B cell (primary cell): ENCODE results near the gene EXOC3L2. TPM values are rescaled to one million over a fixed set of nuclear protein-coding genes. Genes with fewer than 3 reads are reported as not detected.

Source experiments
- ATAC-seq: fragments of 200-7000 bp; cut with Tn5 transposase; one replicate; pipeline ENCODE4 v1.10.0; 2021; ENCODE audit warnings: low read depth, mild to moderate bottlenecking, moderate number of reproducible peaks, moderate library complexity
- CTCF ChIA-PET: fragments of 350-600 bp; sonication (Branson Sonifier 250); formaldehyde crosslinking; loops from one replicate; lab custom pipeline; 2021; ENCODE audit warnings: antibody characterized with exemption, inconsistent platforms; lab: Charles Lee
- POLR2A ChIA-PET: fragments of 350-600 bp; sonication (Branson Sonifier 250); formaldehyde crosslinking; loops from one replicate; lab custom pipeline; 2021; ENCODE audit warnings: antibody characterized with exemption; lab: Charles Lee
- DNase-seq: peaks from one replicate; pipeline ENCODE4 v3.0.0; 2013
- H2AFZ ChIP-seq: 2 replicates; pipeline ENCODE4 v1.6.1; 2012; ENCODE audit warnings: mild to moderate bottlenecking, low read depth, low read length; ENCODE audit not compliant: insufficient read depth, poor library complexity, severe bottlenecking
- H3K27ac ChIP-seq, 2 donors: 1 replicate in 1 of 2; 2 replicates in 1 of 2; pipeline ENCODE4 v1.5.1; 2012 to 2013; ENCODE audit warnings: low read length in 2 of 2, mild to moderate bottlenecking in 2 of 2, moderate library complexity in 1 of 2
- H3K27me3 ChIP-seq, 4 experiments: fragments of 200-600 bp in 1 of 4; sonication (generic) in 1 of 4; replicated peaks in 1 of 4; 1 replicate in 2 of 4; 2 replicates in 2 of 4; pipeline versions ENCODE4 v1.6.1 to v1.7.0; 2013 to 2016; ENCODE audit warnings: low read length in 3 of 4, mild to moderate bottlenecking in 2 of 4, mixed read lengths in 1 of 4, moderate library complexity in 1 of 4; ENCODE audit not compliant: insufficient read depth in 4 of 4, control insufficient read depth in 3 of 4; ENCODE audit errors: control extremely low read depth in 1 of 4
- H3K36me3 ChIP-seq, 2 experiments: replicated peaks in 1 of 2; 1 replicate in 1 of 2; 2 replicates in 1 of 2; pipeline versions ENCODE4 v1.6.1 to v1.7.1; 2013; ENCODE audit warnings: low read length in 1 of 2; ENCODE audit not compliant: insufficient read depth in 2 of 2, control insufficient read depth in 1 of 2; ENCODE audit errors: control extremely low read depth in 1 of 2, extremely low read depth in 1 of 2
- H3K4me1 ChIP-seq, 2 donors: fragments of 200-600 bp in 1 of 2; sonication (generic) in 1 of 2; 1 replicate in 1 of 2; 2 replicates in 1 of 2; pipeline versions ENCODE4 v1.5.1 to v1.6.1; 2013 to 2017; ENCODE audit warnings: low read length in 2 of 2; ENCODE audit not compliant: control insufficient read depth in 2 of 2, insufficient read depth in 2 of 2
- H3K4me2 ChIP-seq: replicated peaks from 2 replicates; pipeline ENCODE3; 2012; ENCODE audit warnings: mild to moderate bottlenecking, low read depth, low read length; ENCODE audit not compliant: poor library complexity, severe bottlenecking
- H3K4me3 ChIP-seq, 5 experiments: fragments of 200-600 bp in 1 of 5; sonication (generic) in 1 of 5; 1 replicate in 3 of 5; 2 replicates in 2 of 5; pipeline versions ENCODE4 v1.5.1 to v1.7.0; 2011 to 2016; ENCODE audit warnings: low read length in 4 of 5, mild to moderate bottlenecking in 4 of 5, low read depth in 2 of 5, control low read depth in 1 of 5, moderate library complexity in 1 of 5; ENCODE audit not compliant: insufficient read depth in 1 of 5; ENCODE audit errors: control extremely low read depth in 1 of 5, extremely low read depth in 1 of 5
- H3K79me2 ChIP-seq: fragments of 200-600 bp; sonication (generic); one replicate; pipeline ENCODE4 v1.6.0; 2016; ENCODE audit warnings: low read length; ENCODE audit not compliant: control insufficient read depth, insufficient read depth
- H3K9ac ChIP-seq: fragments of 200-600 bp; sonication (generic); 2 replicates; pipeline ENCODE4 v1.6.1; 2017; ENCODE audit warnings: mild to moderate bottlenecking, low read length, moderate library complexity
- H3K9me3 ChIP-seq, 3 donors: one replicate each; pipeline versions ENCODE4 v1.6.1 to v1.7.1; 2013; ENCODE audit warnings: low read length in 2 of 3; ENCODE audit not compliant: control insufficient read depth in 2 of 3, insufficient read depth in 1 of 3; ENCODE audit errors: control extremely low read depth in 1 of 3
- H4K20me1 ChIP-seq: 2 replicates; pipeline ENCODE4 v1.6.0; 2012; ENCODE audit warnings: mild to moderate bottlenecking, low read length; ENCODE audit not compliant: insufficient read depth, control insufficient read depth, poor library complexity, severe bottlenecking
- H3K27ac Mint-ChIP-seq: one replicate; pipeline ENCODE4 v1.8.0; 2021; ENCODE audit warnings: mixed read lengths
- H3K27me3 Mint-ChIP-seq: one replicate; pipeline ENCODE4 v1.8.0; 2021; ENCODE audit warnings: mixed read lengths
- H3K4me1 Mint-ChIP-seq: one replicate; pipeline ENCODE4 v1.8.0; 2021; ENCODE audit warnings: mixed read lengths
- H3K4me3 Mint-ChIP-seq: one replicate; pipeline ENCODE4 v1.8.0; 2021; ENCODE audit warnings: mixed read lengths
- H3K9me3 Mint-ChIP-seq: one replicate; pipeline ENCODE4 v1.8.0; 2022; ENCODE audit warnings: mixed read lengths; ENCODE audit not compliant: insufficient read depth
- CTCF ChIP-seq: fragments of 200-600 bp; IDR thresholded peaks from one replicate; pipeline ENCODE4 v1.8.0; 2022; ENCODE audit warnings: antibody characterized with exemption, mild to moderate bottlenecking
- EZH2 ChIP-seq: IDR thresholded peaks from 2 replicates; pipeline ENCODE4 v1.6.1; 2012; ENCODE audit warnings: borderline replicate concordance, low read depth, mild to moderate bottlenecking, moderate library complexity, low read length; ENCODE audit not compliant: insufficient read depth, poor library complexity, severe bottlenecking
- WGBS: methylation state at CpG from one replicate; pipeline ENCODE4 v1.1.5; 2013; ENCODE audit warnings: missing lambda C conversion rate; ENCODE audit not compliant: insufficient coverage; 5-methylcytosine and 5-hydroxymethylcytosine counted together
- intact Hi-C: fragments of 100-400 bp; cut with micrococcal nuclease; formaldehyde crosslinking; loops from one replicate; pipeline ENCODE4 v1.10.0; 2022
- polyA minus RNA-seq: library from RNA; depleted of rRNA, polyadenylated mRNA; stranded (reverse); fragments of >200 nt; gene quantifications from 2 replicates; pipeline ENCODE4 v1.2.3, GENCODE V29; 2012
- polyA plus RNA-seq: library from polyadenylated mRNA; depleted of rRNA; stranded (reverse); fragments of >200 nt; gene quantifications from 2 replicates; pipeline ENCODE4 v1.2.3, GENCODE V29; 2012
- total RNA-seq, 2 donors: library from RNA; stranded (reverse); fragments of 120-200 nt in 1 of 2; gene quantifications; 1 replicate in 1 of 2; 2 replicates in 1 of 2; pipeline versions ENCODE4 v1.2.3 to v1.2.4, GENCODE V29; 2013 to 2022

The EXOC3L2 gene
- total RNA-seq = not detected in 2 replicates
- 0.16 TPM for total RNA-seq (2013)
- not detected in 2 replicates for polyA plus RNA-seq
- polyA minus RNA-seq = 0.51 TPM in 1 of 2 replicates, not detected in the other

- H3K9me3 ChIP-seq = no peaks in the 10 kb centered on the region
- no peaks in the 10 kb centered on the region for H4K20me1 ChIP-seq
- 81% methylated on average over 14 of the region's 17 CpGs for WGBS
- Mint-ChIP-seq H3K4me1 (peaks cover 5% of the 10 kb centered on the region), H3K27me3 (peaks cover 11% of the 10 kb centered on the region), H3K4me3 (no peak within 1 kb of the TSS), H3K27ac (no peak within 1 kb of the TSS), H3K9me3 (no peaks in the 10 kb centered on the region)
- peaks cover under 1 to 9% of the 10 kb centered on the region in 2 donors for H3K4me1 ChIP-seq
- H3K27me3 ChIP-seq = no peaks in the 10 kb centered on the region
- CTCF ChIA-PET = no interaction called here
- no peak within 1 kb of the TSS for H2AFZ ChIP-seq
- DNase-seq (no peak), ATAC-seq (no peak)
- no peaks in the 10 kb centered on the region for H3K36me3 ChIP-seq
- POLR2A ChIA-PET = no interaction called here
- H3K9ac ChIP-seq = no peak within 1 kb of the TSS
- H3K4me2 ChIP-seq = no peak within 1 kb of the TSS
- no peak within 1 kb of the TSS for H3K4me3 ChIP-seq
- intact Hi-C loops = loop anchor here (10.0 kb wide), 2 partner anchors 239 to 441 kb away; partner anchors contain the start of gene BCAM
- no peak within 1 kb of the TSS for H3K27ac ChIP-seq
- no peaks in the 10 kb centered on the region for H3K79me2 ChIP-seq
- TF ChIP-seq EZH2 = no peak
- no peak for TF ChIP-seq CTCF
Observed at GRCh38 chr19:45245334-45245787, at the start of gene EXOC3L2. EXOC3L2 (minus strand) TSS chr19:45245407; CDS start chr19:45239045, 6,362 bp downstream.

- no peak overlapping the region for H2AFZ ChIP-seq
- CTCF ChIA-PET = no interaction called here
- 99% methylated on average over 11 of the region's 12 CpGs for WGBS
- H3K9me3 ChIP-seq = peaks cover 0 to 25% (median 0%) of the 10 kb centered on the region in 3 donors
- no peaks in the 10 kb centered on the region for H3K4me1 Mint-ChIP-seq
- no peaks in the 10 kb centered on the region for H3K9me3 Mint-ChIP-seq
- POLR2A ChIA-PET = no interaction called here
- intact Hi-C loops = no loop called here
- no peak overlapping the region for H3K4me3 Mint-ChIP-seq
- H3K27ac ChIP-seq = no peak overlapping the region
- TF ChIP-seq EZH2 (no peak), CTCF (no peak)
- H3K27ac Mint-ChIP-seq = no peak overlapping the region
- no peaks in the 10 kb centered on the region for H3K27me3 Mint-ChIP-seq
- H3K36me3 ChIP-seq = peaks cover 0 to 25% of the 10 kb centered on the region in 2 experiments
- no peaks in the 10 kb centered on the region for H3K27me3 ChIP-seq
- no peak overlapping the region for H3K9ac ChIP-seq
- no peaks in the 10 kb centered on the region for H4K20me1 ChIP-seq
- no peaks in the 10 kb centered on the region for H3K79me2 ChIP-seq
- no peak overlapping the region for H3K4me3 ChIP-seq
- ATAC-seq = no peak
- H3K4me1 ChIP-seq = no peaks in the 10 kb centered on the region
- no peak overlapping the region for H3K4me2 ChIP-seq
- no peak for DNase-seq
Observed at GRCh38 chr19:45294291-45295029, 49.3 kb upstream of the EXOC3L2 start.
